H1 (cell line): ENCODE results near the gene IDUA. TPM values are rescaled to one million over a fixed set of nuclear protein-coding genes. Genes with fewer than 3 reads are reported as not detected.
A peak's percentile ranks its signal among the peaks of the same experiment; 100 is the strongest.

Source experiments
- CTCF ChIA-PET: fragments of 300-600 bp; sonication (Branson Sonifier 250); formaldehyde crosslinking; loops from one replicate; lab custom pipeline; 2021; ENCODE audit not compliant: partially characterized antibody; lab: Charles Lee
- POLR2A ChIA-PET: fragments of 300-600 bp; sonication (Branson Sonifier 250); formaldehyde crosslinking; loops from one replicate; lab custom pipeline; 2021; ENCODE audit warnings: inconsistent platforms; ENCODE audit not compliant: partially characterized antibody; lab: Charles Lee
- DNase-seq, 2 experiments: peaks; one replicate each; pipeline versions ENCODE4 v3.0.0 to v3.0.0-alpha.2; 2010 to 2022; ENCODE audit warnings: low spot score in 2 of 2, low read depth in 1 of 2, mixed read lengths in 1 of 2
- FAIRE-seq: peaks from 2 replicates; lab custom pipeline; 2011; peaks lifted over from hg19 to GRCh38; lab: Jason Lieb, UNC
- H2AFZ ChIP-seq: 2 replicates; pipeline ENCODE4 v1.8.1; 2012; ENCODE audit warnings: low read length, inconsistent platforms
- H2AK5ac ChIP-seq: 2 replicates; pipeline ENCODE4 v1.6.1; 2013; ENCODE audit warnings: low read depth, low read length
- H2BK120ac ChIP-seq: replicated peaks from 2 replicates; pipeline ENCODE3; 2013; ENCODE audit warnings: low read depth, low read length, inconsistent platforms
- H2BK12ac ChIP-seq: 2 replicates; pipeline ENCODE4 v1.6.1; 2013; ENCODE audit warnings: low read depth, low read length
- H2BK15ac ChIP-seq: 2 replicates; pipeline ENCODE4 v1.6.1; 2013; ENCODE audit warnings: low read length
- H2BK20ac ChIP-seq: 2 replicates; pipeline ENCODE4 v1.6.1; 2013; ENCODE audit warnings: low read length
- H2BK5ac ChIP-seq: 2 replicates; pipeline ENCODE4 v1.6.1; 2013; ENCODE audit warnings: low read depth, low read length
- H3K14ac ChIP-seq: 2 replicates; pipeline ENCODE4 v1.6.1; 2013; ENCODE audit warnings: inconsistent platforms; ENCODE audit not compliant: insufficient read length
- H3K18ac ChIP-seq: 2 replicates; pipeline ENCODE4 v1.6.1; 2013; ENCODE audit warnings: low read length; ENCODE audit errors: extremely low read depth
- H3K23ac ChIP-seq: 2 replicates; pipeline ENCODE4 v1.6.1; 2013; ENCODE audit warnings: inconsistent platforms; ENCODE audit not compliant: insufficient read length
- H3K23me2 ChIP-seq: 2 replicates; pipeline ENCODE4 v1.6.1; 2013; ENCODE audit warnings: low read depth, low read length
- H3K27ac ChIP-seq: 2 replicates; pipeline ENCODE4 v1.6.1; 2011; ENCODE audit warnings: low read depth, low read length, inconsistent platforms
- H3K27me3 ChIP-seq, 4 experiments: replicated peaks in 1 of 4; 1 replicate in 1 of 4; 2 replicates in 3 of 4; pipeline versions ENCODE4 v1.6.1 to v1.8.1; 2011 to 2013; ENCODE audit warnings: low read length in 3 of 4, mild to moderate bottlenecking in 3 of 4, inconsistent platforms in 2 of 4, mixed read lengths in 2 of 4, moderate library complexity in 1 of 4; ENCODE audit not compliant: control insufficient read depth in 3 of 4, insufficient read depth in 3 of 4; ENCODE audit errors: extremely low read depth in 1 of 4
- H3K36me3 ChIP-seq, 4 experiments: 2 replicates each; pipeline versions ENCODE4 v1.6.1 to v1.8.1; 2011 to 2013; ENCODE audit warnings: mild to moderate bottlenecking in 4 of 4, low read length in 3 of 4, moderate library complexity in 2 of 4, control low read depth in 1 of 4, inconsistent platforms in 1 of 4; ENCODE audit not compliant: insufficient read depth in 4 of 4, control insufficient read depth in 2 of 4
- H3K4ac ChIP-seq: replicated peaks from 2 replicates; pipeline ENCODE3; 2013; ENCODE audit warnings: low read length, low read depth, mixed read lengths, inconsistent platforms; ENCODE audit not compliant: insufficient read length
- H3K4me1 ChIP-seq, 4 experiments: replicated peaks in 1 of 4; 1 replicate in 1 of 4; 2 replicates in 3 of 4; pipeline versions ENCODE4 v1.6.1 to v1.8.1; 2011 to 2013; ENCODE audit warnings: low read length in 3 of 4, inconsistent platforms in 2 of 4, mixed read lengths in 1 of 4; ENCODE audit not compliant: insufficient read depth in 4 of 4, control insufficient read depth in 3 of 4
- H3K4me2 ChIP-seq, 2 experiments: 2 replicates each; pipeline versions ENCODE4 v1.6.1 to v1.8.1; 2011 to 2013; ENCODE audit warnings: low read depth in 2 of 2, low read length in 2 of 2, control low read depth in 1 of 2, inconsistent platforms in 1 of 2, mild to moderate bottlenecking in 1 of 2; ENCODE audit not compliant: insufficient read depth in 1 of 2
- H3K4me3 ChIP-seq, 4 experiments: fragments of 200-600, 300-600 bp in 1 of 4; sonication (generic), shearing (Covaris generic), sonication (Bioruptor Twin) in 1 of 4; 2 replicates each; pipeline versions ENCODE4 v1.5.1 to v1.8.1; 2011 to 2016; ENCODE audit warnings: low read length in 4 of 4, low read depth in 3 of 4, control low read depth in 2 of 4, inconsistent platforms in 2 of 4, mild to moderate bottlenecking in 2 of 4, mixed read lengths in 1 of 4, moderate library complexity in 1 of 4; ENCODE audit not compliant: insufficient read depth in 2 of 4; ENCODE audit errors: extremely low read depth in 1 of 4
- H3K56ac ChIP-seq: replicated peaks from 2 replicates; pipeline ENCODE3; 2013; ENCODE audit warnings: low read depth, mild to moderate bottlenecking, mixed read lengths, low read length, inconsistent platforms; ENCODE audit not compliant: insufficient read length
- H3K79me1 ChIP-seq: 2 replicates; pipeline ENCODE4 v1.6.1; 2013; ENCODE audit warnings: low read depth, low read length, control low read depth
- H3K79me2 ChIP-seq, 2 experiments: 2 replicates each; pipeline versions ENCODE4 v1.6.1 to v1.8.1; 2012 to 2013; ENCODE audit warnings: low read length in 2 of 2, mild to moderate bottlenecking in 2 of 2, inconsistent platforms in 1 of 2; ENCODE audit not compliant: insufficient read depth in 2 of 2, control insufficient read depth in 1 of 2
- H3K9ac ChIP-seq, 4 experiments: replicated peaks in 1 of 4; 1 replicate in 1 of 4; 2 replicates in 3 of 4; pipeline versions ENCODE4 v1.6.1 to v1.8.1; 2011 to 2013; ENCODE audit warnings: low read depth in 3 of 4, low read length in 3 of 4, control low read depth in 2 of 4, mild to moderate bottlenecking in 2 of 4, moderate library complexity in 2 of 4, inconsistent platforms in 1 of 4; ENCODE audit errors: extremely low read depth in 1 of 4
- H3K9me3 ChIP-seq, 2 experiments: 2 replicates each; pipeline versions ENCODE4 v1.6.1 to v1.8.1; 2012 to 2013; ENCODE audit warnings: mild to moderate bottlenecking in 2 of 2, moderate library complexity in 2 of 2, control low read depth in 1 of 2, inconsistent platforms in 1 of 2, low read depth in 1 of 2, low read length in 1 of 2, mixed read lengths in 1 of 2; ENCODE audit not compliant: insufficient read depth in 2 of 2
- H4K20me1 ChIP-seq, 2 experiments: replicated peaks in 1 of 2; 2 replicates each; pipeline versions ENCODE3 to v1.8.1; 2011 to 2013; ENCODE audit warnings: inconsistent platforms in 2 of 2, low read length in 2 of 2, mild to moderate bottlenecking in 1 of 2; ENCODE audit not compliant: insufficient read depth in 2 of 2, control insufficient read depth in 1 of 2
- H4K5ac ChIP-seq: 2 replicates; pipeline ENCODE4 v1.6.1; 2013; ENCODE audit warnings: low read length, low read depth, mixed read lengths, inconsistent platforms; ENCODE audit not compliant: insufficient read length
- H4K8ac ChIP-seq: 2 replicates; pipeline ENCODE4 v1.8.0; 2013; ENCODE audit warnings: mild to moderate bottlenecking, moderate library complexity, low read length, inconsistent platforms; ENCODE audit not compliant: insufficient read depth; ENCODE audit errors: extremely low read depth
- H4K91ac ChIP-seq: replicated peaks from 2 replicates; pipeline ENCODE3; 2013; ENCODE audit warnings: low read length, mixed read lengths, inconsistent platforms; ENCODE audit not compliant: insufficient read length
- EGR1 ChIP-seq: IDR thresholded peaks from 2 replicates; pipeline ENCODE4 v1.6.1; 2011; ENCODE audit warnings: low read depth, low read length, borderline replicate concordance
- GABPA ChIP-seq: IDR thresholded peaks from 2 replicates; pipeline ENCODE4 v1.6.1; 2011; ENCODE audit warnings: mild to moderate bottlenecking, low read length, moderate library complexity, borderline replicate concordance; ENCODE audit not compliant: insufficient read depth
- WGBS, 2 experiments: shearing (Covaris generic) in 1 of 2; methylation state at CpG; one replicate each; pipeline versions ENCODE4 v1.1.6 to v1.1.7; 2013 to 2015; ENCODE audit warnings: low lambda C conversion rate in 2 of 2, mixed read lengths in 2 of 2, inconsistent platforms in 1 of 2, low coverage in 1 of 2, missing lambda C conversion rate in 1 of 2; ENCODE audit not compliant: insufficient replicate concordance in 2 of 2, insufficient coverage in 1 of 2, insufficient read length in 1 of 2; ENCODE audit errors: extremely low coverage in 1 of 2, missing lambda C conversion rate in 1 of 2; 5-methylcytosine and 5-hydroxymethylcytosine counted together
- polyA plus RNA-seq, 7 experiments: library from polyadenylated mRNA; depleted of rRNA in 3 of 7; stranded (reverse) in 5 of 7; unstranded in 2 of 7; fragments of >200 nt in 5 of 7; fragments of 200-250 nt in 2 of 7; gene quantifications; 1 replicate in 5 of 7; 2 replicates in 1 of 7; 4 replicates in 1 of 7; pipeline versions ENCODE4 v1.2.1 to v1.2.3, GENCODE V29; 2011 to 2013; ENCODE audit warnings: missing spikeins in 2 of 7, mixed read lengths in 2 of 7
- total RNA-seq: library from RNA; stranded (reverse); fragmentation: NEBNext Ultra II Directional; extraction: Animal tissue kit (Norgen Biotek cat#: 25700); gene quantifications from 2 replicates; pipeline ENCODE4 v1.2.1, GENCODE V29; 2021

The IDUA gene
- total and polyA plus RNA-seq, 2 of the 8 experiments (the other 6 are each of a cell fraction or from before 2014, with no cell fraction given) = 2.8 to 4.8 TPM

DNA sequence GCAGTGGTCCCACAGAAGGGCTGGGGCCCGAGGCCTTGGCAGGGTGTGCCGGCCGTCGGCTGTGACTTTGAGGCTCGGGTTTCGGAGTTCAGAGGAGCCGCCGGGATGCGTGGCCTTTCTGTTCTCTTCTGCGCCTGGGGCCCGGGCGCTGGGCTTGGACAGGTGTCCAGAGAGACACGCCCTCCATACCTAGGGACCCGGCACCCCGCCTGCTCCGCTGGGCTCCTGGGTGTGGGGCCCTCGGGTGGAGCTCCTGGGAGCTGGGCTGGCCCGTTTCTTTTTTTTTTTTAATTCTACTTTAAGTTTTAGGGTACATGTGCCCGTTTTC lies 35.9 kb downstream of the IDUA start:
- H3K4me2 ChIP-seq = no peak overlapping the region
- H2BK20ac ChIP-seq = no peak overlapping the region
- H2BK15ac ChIP-seq = no peak overlapping the region
- no peak overlapping the region for H4K8ac ChIP-seq
- no peak overlapping the region for H3K18ac ChIP-seq
- peaks cover 4% of the 10 kb centered on the region; the same call in 1 of the 2 replicates for H3K79me1 ChIP-seq
- no peak overlapping the region for H2BK12ac ChIP-seq
- H3K23me2 ChIP-seq = no peaks in the 10 kb centered on the region; the same call in 1 of the 2 replicates
- FAIRE-seq = no peak
- TF ChIP-seq EGR1 (no peak), GABPA (0 out of 2 replicates have a peak, but pooled peaks have one; percentile 7)
- no peak overlapping the region for H4K5ac ChIP-seq
- no peak overlapping the region for H3K14ac ChIP-seq
- H3K56ac ChIP-seq = no peak overlapping the region
- H3K27ac ChIP-seq = no peak overlapping the region
- H4K20me1 ChIP-seq = peaks cover 2 to 21% of the 10 kb centered on the region in 2 experiments
- no peak overlapping the region for H2BK120ac ChIP-seq
- H3K9me3 ChIP-seq = no peaks in the 10 kb centered on the region
- 0 out of 7 replicates have a peak, but pooled peaks cover 0 to 5% (median 0%) of the 10 kb centered on the region in 4 experiments for H3K27me3 ChIP-seq
- H3K9ac ChIP-seq = no peak overlapping the region
- peaks cover 0 to 10% (median 5%) of the 10 kb centered on the region in 4 experiments; a peak in 5 of 7 replicates for H3K4me1 ChIP-seq
- H3K23ac ChIP-seq = no peak overlapping the region
- H3K4me3 ChIP-seq = no peak overlapping the region
- H3K79me2 ChIP-seq = no peaks in the 10 kb centered on the region
- H2BK5ac ChIP-seq = no peak overlapping the region
- H2AFZ ChIP-seq = no peak overlapping the region
- ChIA-PET POLR2A (no interaction called here), CTCF (interaction anchor here (0.6 to 0.9 kb wide), 2 partner anchors 82 to 493 kb away, joined by 3 read pairs; no protein-coding TSS in a partner anchor)
- peaks cover 0 to 9% (median 8%) of the 10 kb centered on the region in 4 experiments; a peak in 5 of 8 replicates for H3K36me3 ChIP-seq
- no peak overlapping the region for H4K91ac ChIP-seq
- 87% methylated on average over 17 of the region's 19 CpGs; no CpG with 5 or more reads in 1 of the 2 experiments for WGBS, 2 experiments
- no peak for DNase-seq
- no peak overlapping the region for H2AK5ac ChIP-seq
- peak overlapping the region; percentile 21 for H3K4ac ChIP-seq
